Left cardiac atrium (tissue), 4 donors: ENCODE results near the gene PACSIN1. TPM values are rescaled to one million over a fixed set of nuclear protein-coding genes. Genes with fewer than 3 reads are reported as not detected.

ENCODE experiments used
- ATAC-seq, 2 donors: fragments of 200-7000 bp; cut with Tn5 transposase; one replicate each; pipeline ENCODE4 v1.9.1; 2020; ENCODE audit warnings: mild to moderate bottlenecking in 2 of 2, moderate library complexity in 2 of 2
- DNase-seq: peaks from one replicate; pipeline ENCODE4 v3.0.0-alpha.2; 2020
- intact Hi-C, 2 donors: fragments of 100-400 bp; cut with DNase I; formaldehyde crosslinking; loops; one replicate each; pipeline versions ENCODE4 v1.14.1 to v1.15.1; 2022 to 2023
- total RNA-seq, 2 donors: library from RNA; stranded (reverse); fragmentation: NEBNext Ultra II Directional; extraction: Animal tissue kit (Norgen Biotek cat#: 25700); gene quantifications; one replicate each; pipeline ENCODE4 v1.2.1, GENCODE V29; 2021
- donor health status: DM: no; HTN: yes; CAD: no.
- donor health status: DM: no; HTN: yes; CAD: no; lungs with severe emphysema.
- donor health status: DM: yes; HTN: yes; CAD: no.
- donor health status: Dilated cardiomyopathy.

Gene PACSIN1
- total RNA-seq, 2 donors from 2014 or later, result 3.4 to 8.4 TPM

GRCh38 chr6:34523441-34524206 is 57.7 kb downstream of the PACSIN1 start:
- ATAC-seq (no peak), DNase-seq (peak; percentile 7)
- intact Hi-C loops, result no loop called here

GRCh38 chr6:34524499-34524898 is 58.6 kb downstream of the PACSIN1 start:
- intact Hi-C loops, result no loop called here
- DNase-seq (peak; percentile 2), ATAC-seq (no peak)

GRCh38 chr6:34524971-34525370 is 59.1 kb downstream of the PACSIN1 start:
- ATAC-seq, result no peak
- intact Hi-C loops, result no loop called here
- no peak for DNase-seq

- ATAC-seq (no peak), DNase-seq (peak; percentile 13)
- intact Hi-C loops, result no loop called here
Observed at GRCh38 chr6:34525431-34526175, 59.7 kb downstream of the PACSIN1 start.

GRCh38 chr6:34526241-34526972 is 60.5 kb downstream of the PACSIN1 start:
- DNase-seq (no peak), ATAC-seq (peak in 1 of 2 donors; percentile 8)
- intact Hi-C loops, result no loop called here

- intact Hi-C loops, result loop anchor here in 1 of 2 donors (1.0 kb wide), 1 partner anchor 82 kb away; no protein-coding TSS in a partner anchor
- peak; percentile 97 for DNase-seq
- ATAC-seq, result peak; percentile 94 to 98
Observed at GRCh38 chr6:34526992-34527728, 61.3 kb downstream of the PACSIN1 start.

GRCh38 chr6:34527751-34528670 is 62.1 kb downstream of the PACSIN1 start:
- intact Hi-C loops, result loop anchor here in 1 of 2 donors (1.0 kb wide), 1 partner anchor 81 kb away; no protein-coding TSS in a partner anchor
- DNase-seq (peak; percentile 10), ATAC-seq (no peak)

GRCh38 chr6:34528996-34529664 is 63.3 kb downstream of the PACSIN1 start:
- ATAC-seq, result no peak
- no peak for DNase-seq
- intact Hi-C loops, result no loop called here

- intact Hi-C loops, result loop anchor here in 1 of 2 donors (5.0 kb wide), 1 partner anchor 78 kb away; no protein-coding TSS in a partner anchor
- ATAC-seq (no peak), DNase-seq (no peak)
Observed at GRCh38 chr6:34529665-34530327, 63.9 kb downstream of the PACSIN1 start.

GRCh38 chr6:34530753-34531365 is 65.0 kb downstream of the PACSIN1 start:
- no peak for DNase-seq
- intact Hi-C loops, result loop anchor here in 1 of 2 donors (5.0 kb wide), 1 partner anchor 76 kb away; no protein-coding TSS in a partner anchor
- ATAC-seq, result no peak

- DNase-seq (peak; percentile 54), ATAC-seq (peak in 1 of 2 donors; percentile 74)
- intact Hi-C loops, result loop anchor here in 1 of 2 donors (5.0 kb wide), 1 partner anchor 76 kb away; no protein-coding TSS in a partner anchor
Observed at GRCh38 chr6:34531580-34532201, 65.8 kb downstream of the PACSIN1 start.

- intact Hi-C loops, result loop anchor here in 1 of 2 donors (5.0 kb wide), 1 partner anchor 75 kb away; no protein-coding TSS in a partner anchor
- DNase-seq, result no peak
- peak in 1 of 2 donors; percentile 3 for ATAC-seq
Observed at GRCh38 chr6:34532230-34532629, 66.4 kb downstream of the PACSIN1 start.

- DNase-seq, result no peak
- intact Hi-C loops, result loop anchor here in 1 of 2 donors (5.0 kb wide), 1 partner anchor 73 kb away; no protein-coding TSS in a partner anchor
Observed at GRCh38 chr6:34534146-34534545, 68.3 kb downstream of the PACSIN1 start.

GRCh38 chr6:34534656-34535055 is 68.8 kb downstream of the PACSIN1 start:
- intact Hi-C loops, result loop anchor here in 1 of 2 donors (5.0 kb wide), 1 partner anchor 73 kb away; no protein-coding TSS in a partner anchor
- DNase-seq (no peak), ATAC-seq (no peak)

More at GRCh38 chr6:34534146-34534545, 68.3 kb downstream of the PACSIN1 start:
- no peak for ATAC-seq

GRCh38 chr6:34535199-34535598 is 69.3 kb downstream of the PACSIN1 start:
- no peak for DNase-seq
- ATAC-seq, result no peak
- intact Hi-C loops, result no loop called here
